GM23248 (cell line): ENCODE results near the gene EBF4.

Experiments used
- EZH2 ChIP-seq: fragments of 200-600 bp; sonication (generic); IDR thresholded peaks from 2 replicates; pipeline ENCODE4 v1.6.1; 2018; ENCODE audit warnings: antibody characterized with exemption, mild to moderate bottlenecking; ENCODE audit not compliant: insufficient read depth, poor library complexity, severe bottlenecking
- EZH2phosphoT487 ChIP-seq: fragments of 200-600 bp; sonication (generic); IDR thresholded peaks from 2 replicates; pipeline ENCODE4 v1.6.1; 2018; ENCODE audit warnings: antibody characterized with exemption, moderate library complexity, mild to moderate bottlenecking, low read depth; ENCODE audit not compliant: insufficient read depth

DNA sequence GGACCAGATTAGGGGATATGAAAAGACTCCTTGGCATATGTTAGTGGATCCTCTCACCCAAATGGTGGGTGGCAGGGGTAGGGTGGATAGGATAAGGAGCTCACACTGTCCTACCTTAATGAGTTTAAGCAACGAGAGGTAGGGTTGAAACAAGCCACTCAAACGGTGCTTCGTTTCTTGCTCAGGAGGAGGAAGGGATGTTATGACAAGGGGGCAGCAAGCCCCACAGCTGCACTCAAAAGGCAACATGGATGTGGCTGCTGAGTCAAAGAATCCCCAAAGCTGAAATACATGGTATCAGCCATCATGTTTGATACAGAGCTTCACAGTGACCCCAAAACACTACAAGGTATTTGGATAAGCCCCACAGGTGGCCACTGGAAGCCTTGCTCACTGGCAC, 20.1 kb upstream of the EBF4 start:
- TF ChIP-seq EZH2 (no peak), EZH2phosphoT487 (no peak)
